Neural progenitor cell (in vitro differentiated cells): Measurements from ENCODE around the gene KCTD2.

Source experiments
- EZH2 ChIP-seq: fragments of 200-600 bp; sonication (generic); IDR thresholded peaks from 2 replicates; pipeline ENCODE4 v1.6.1; 2017; ENCODE audit warnings: antibody characterized with exemption, mild to moderate bottlenecking, moderate library complexity
- EZH2phosphoT487 ChIP-seq: fragments of 200-600 bp; sonication (generic); IDR thresholded peaks from 2 replicates; pipeline ENCODE4 v1.6.1; 2017; ENCODE audit warnings: antibody characterized with exemption
- TF ChIP-seq, protein P1 (sequence below): fragments of 200-600 bp; sonication (generic); IDR thresholded peaks from 2 replicates; pipeline ENCODE4 v1.5.1; 2017; ENCODE audit warnings: antibody characterized with exemption, mild to moderate bottlenecking

- TF ChIP-seq, protein P1, sequence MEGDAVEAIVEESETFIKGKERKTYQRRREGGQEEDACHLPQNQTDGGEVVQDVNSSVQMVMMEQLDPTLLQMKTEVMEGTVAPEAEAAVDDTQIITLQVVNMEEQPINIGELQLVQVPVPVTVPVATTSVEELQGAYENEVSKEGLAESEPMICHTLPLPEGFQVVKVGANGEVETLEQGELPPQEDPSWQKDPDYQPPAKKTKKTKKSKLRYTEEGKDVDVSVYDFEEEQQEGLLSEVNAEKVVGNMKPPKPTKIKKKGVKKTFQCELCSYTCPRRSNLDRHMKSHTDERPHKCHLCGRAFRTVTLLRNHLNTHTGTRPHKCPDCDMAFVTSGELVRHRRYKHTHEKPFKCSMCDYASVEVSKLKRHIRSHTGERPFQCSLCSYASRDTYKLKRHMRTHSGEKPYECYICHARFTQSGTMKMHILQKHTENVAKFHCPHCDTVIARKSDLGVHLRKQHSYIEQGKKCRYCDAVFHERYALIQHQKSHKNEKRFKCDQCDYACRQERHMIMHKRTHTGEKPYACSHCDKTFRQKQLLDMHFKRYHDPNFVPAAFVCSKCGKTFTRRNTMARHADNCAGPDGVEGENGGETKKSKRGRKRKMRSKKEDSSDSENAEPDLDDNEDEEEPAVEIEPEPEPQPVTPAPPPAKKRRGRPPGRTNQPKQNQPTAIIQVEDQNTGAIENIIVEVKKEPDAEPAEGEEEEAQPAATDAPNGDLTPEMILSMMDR = no peak
- TF ChIP-seq EZH2 = no peak
- no peak for TF ChIP-seq EZH2phosphoT487
These were observed 523 bp downstream of the KCTD2 start for GRCh38 chr17:75047398-75048098.
